Prostate gland (tissue), 2 donors: ENCODE measurements around the gene GUCY1A1.

ENCODE experiments used
- CTCF ChIP-seq, 4 experiments: fragments of 200-600 bp in 2 of 4; fragments of 450-650 bp in 2 of 4; sonication (generic) in 2 of 4; IDR thresholded peaks; 1 replicate in 3 of 4; 2 replicates in 1 of 4; pipeline ENCODE4 v1.5.1; 2016 to 2019; ENCODE audit warnings: antibody characterized with exemption in 4 of 4, mild to moderate bottlenecking in 2 of 4, moderate library complexity in 2 of 4
- POLR2A ChIP-seq: fragments of 450-650 bp; IDR thresholded peaks from one replicate; pipeline ENCODE4 v1.6.1; 2016; ENCODE audit warnings: antibody characterized with exemption, mild to moderate bottlenecking

- TF ChIP-seq CTCF (IDR thresholded peaks at IDR 0.05) (no peak), POLR2A (no peak)
These were observed 1.6 kb upstream of the GUCY1A1 start for GRCh38 chr4:155665054-155665453.
